Measurements from ENCODE around the gene CIAO3. TPM values are rescaled to one million over a fixed set of nuclear protein-coding genes. Genes with fewer than 3 reads are reported as not detected.

CIAO3 gene
- total and polyA plus RNA-seq, 10 of the 15 experiments (the other 5 are each of a cell fraction or from before 2014, with no cell fraction given): 1.4 to 37.5 (median 30.8) TPM

DNA sequence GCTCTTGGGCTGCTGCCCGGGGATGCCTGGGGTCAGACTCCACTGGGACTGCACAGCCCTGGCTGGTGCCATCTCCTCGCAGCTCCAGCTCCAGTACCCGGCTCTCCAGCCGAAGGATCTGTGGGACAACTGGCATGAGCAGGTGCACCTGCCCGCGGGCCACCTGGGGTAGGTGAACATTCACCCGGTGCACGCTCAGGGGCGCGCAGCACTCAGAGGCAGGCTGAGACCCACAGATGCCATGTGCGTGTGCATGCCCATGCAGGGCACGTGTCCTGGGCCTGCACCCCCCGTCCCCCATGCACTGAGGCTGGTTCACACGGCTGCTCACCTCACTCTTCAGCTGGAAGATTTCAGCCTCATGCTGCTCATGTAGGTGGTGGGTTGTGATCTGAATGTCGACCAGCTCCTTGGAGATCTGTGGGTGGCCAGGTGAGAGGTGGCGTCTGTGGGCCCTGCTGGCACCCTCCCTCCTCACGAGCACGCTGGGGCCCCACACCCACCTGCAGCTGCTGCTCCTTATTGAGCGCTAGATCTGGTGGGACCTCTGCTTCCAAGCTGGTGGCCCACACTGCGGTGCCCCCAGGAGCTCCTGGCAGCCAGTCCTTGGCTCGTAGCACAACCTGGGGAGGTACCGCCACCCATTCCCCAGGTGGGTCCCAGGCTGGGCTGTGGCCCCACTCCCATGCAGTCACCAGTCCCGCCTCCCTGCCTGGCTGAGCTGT is 15.2 kb downstream of the CIAO3 start:
- ChIA-PET SMC1A (ENCODE audit: uncharacterized antibody, unreplicated experiment) (interaction anchor here (1.7 kb wide), 2 partner anchors 11 to 13 kb away, joined by 3 to 5 read pairs; partner anchors contain the start of gene METRN), CTCF (interaction anchor here (1.7 kb wide), 1 partner anchor 13 kb away, joined by 5 read pairs; no protein-coding TSS in a partner anchor), RAD21 (ENCODE audit: unreplicated experiment) (interaction anchor here (2.3 kb wide), 1 partner anchor 14 kb away, joined by 6 read pairs; no protein-coding TSS in a partner anchor), POLR2A (interaction anchor here (6.3 kb wide), 1 partner anchor 12 kb away, joined by 60 read pairs; the partner anchor contains the start of gene CIAO3)
- Histone ChIP-seq H3K4me1 (ENCODE audit: control insufficient read depth, insufficient read depth, low read length) (peaks cover 13% of the 10 kb centered on the region), H3K9me3 (replicated peaks; ENCODE audit: control insufficient read depth, insufficient read depth, low read length) (no peaks in the 10 kb centered on the region), H2AFZ (ENCODE audit: control insufficient read depth, low read depth, low read length) (no peak overlapping the region), H3K9ac (ENCODE audit: control insufficient read depth, insufficient read depth, low read length) (no peak overlapping the region), H4K20me1 (ENCODE audit: control insufficient read depth, insufficient read depth) (no peaks in the 10 kb centered on the region), H3K27ac (ENCODE audit: control insufficient read depth, insufficient read depth) (no peak overlapping the region), H3K27me3 (replicated peaks in 1 of 2; ENCODE audit: control insufficient read depth in 2 of 2, insufficient read depth in 2 of 2, low read length in 1 of 2) (no peaks in the 10 kb centered on the region), H3K4me2 (ENCODE audit: control insufficient read depth, insufficient read depth) (peak overlapping the region; percentile 79; the same call in 1 of the 2 replicates), H3K4me3 (no peak overlapping the region), H3K79me2 (ENCODE audit: control insufficient read depth, insufficient read depth, low read length) (no peaks in the 10 kb centered on the region; the same call in none of the 2 replicates), H3K36me3 (ENCODE audit: control insufficient read depth in 2 of 2, insufficient read depth in 2 of 2, low read length in 1 of 2) (no peaks in the 10 kb centered on the region; a peak in 2 of 4 replicates)
- ATAC-seq (no peak), DNase-seq (ENCODE audit: low read depth, low spot score) (no peak), FAIRE-seq (no peak)
- TF ChIP-seq TAF1 (IDR thresholded peaks at IDR 0.05; ENCODE audit: borderline replicate concordance, low read depth, low read length) (no peak), RELA (IDR thresholded peaks at IDR 0.05; ENCODE audit: borderline replicate concordance, partially characterized antibody) (no peak), ZNF687 (IDR thresholded peaks at IDR 0.05) (no peak), MEF2B (IDR thresholded peaks at IDR 0.05; ENCODE audit: partially characterized antibody, poor library complexity, severe bottlenecking) (no peak), CHD1 (IDR thresholded peaks at IDR 0.05; ENCODE audit: low read depth, low read length) (no peak), MEF2A (IDR thresholded peaks at IDR 0.05; ENCODE audit: insufficient read depth, low read depth, low read length) (no peak), ZNF384 (IDR thresholded peaks at IDR 0.05; ENCODE audit: borderline replicate concordance, low read depth, low read length) (no peak), ZZZ3 (IDR thresholded peaks at IDR 0.05; ENCODE audit: control insufficient read depth, insufficient read length, low read depth) (no peak), BCL3 (IDR thresholded peaks at IDR 0.05; ENCODE audit: borderline replicate concordance, insufficient read depth, low read depth, low read length, poor library complexity, severe bottlenecking) (no peak), ETV6 (conservative IDR thresholded peaks at IDR 0.05 in 1 of 2, IDR thresholded peaks at IDR 0.05 in 1 of 2; ENCODE audit: borderline replicate concordance in 1 of 2, low read depth in 1 of 2) (no peak), RAD51 (IDR thresholded peaks at IDR 0.05) (no peak), SIX5 (IDR thresholded peaks at IDR 0.05; ENCODE audit: low read depth, low read length, severe bottlenecking) (no peak)
- TF ChIP-seq, protein P1, sequence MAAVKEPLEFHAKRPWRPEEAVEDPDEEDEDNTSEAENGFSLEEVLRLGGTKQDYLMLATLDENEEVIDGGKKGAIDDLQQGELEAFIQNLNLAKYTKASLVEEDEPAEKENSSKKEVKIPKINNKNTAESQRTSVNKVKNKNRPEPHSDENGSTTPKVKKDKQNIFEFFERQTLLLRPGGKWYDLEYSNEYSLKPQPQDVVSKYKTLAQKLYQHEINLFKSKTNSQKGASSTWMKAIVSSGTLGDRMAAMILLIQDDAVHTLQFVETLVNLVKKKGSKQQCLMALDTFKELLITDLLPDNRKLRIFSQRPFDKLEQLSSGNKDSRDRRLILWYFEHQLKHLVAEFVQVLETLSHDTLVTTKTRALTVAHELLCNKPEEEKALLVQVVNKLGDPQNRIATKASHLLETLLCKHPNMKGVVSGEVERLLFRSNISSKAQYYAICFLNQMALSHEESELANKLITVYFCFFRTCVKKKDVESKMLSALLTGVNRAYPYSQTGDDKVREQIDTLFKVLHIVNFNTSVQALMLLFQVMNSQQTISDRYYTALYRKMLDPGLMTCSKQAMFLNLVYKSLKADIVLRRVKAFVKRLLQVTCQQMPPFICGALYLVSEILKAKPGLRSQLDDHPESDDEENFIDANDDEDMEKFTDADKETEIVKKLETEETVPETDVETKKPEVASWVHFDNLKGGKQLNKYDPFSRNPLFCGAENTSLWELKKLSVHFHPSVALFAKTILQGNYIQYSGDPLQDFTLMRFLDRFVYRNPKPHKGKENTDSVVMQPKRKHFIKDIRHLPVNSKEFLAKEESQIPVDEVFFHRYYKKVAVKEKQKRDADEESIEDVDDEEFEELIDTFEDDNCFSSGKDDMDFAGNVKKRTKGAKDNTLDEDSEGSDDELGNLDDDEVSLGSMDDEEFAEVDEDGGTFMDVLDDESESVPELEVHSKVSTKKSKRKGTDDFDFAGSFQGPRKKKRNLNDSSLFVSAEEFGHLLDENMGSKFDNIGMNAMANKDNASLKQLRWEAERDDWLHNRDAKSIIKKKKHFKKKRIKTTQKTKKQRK (IDR thresholded peaks at IDR 0.05; ENCODE audit: low read depth, low read length): no peak
- BruUV-seq (replicated peaks): no TSS peak
- in situ Hi-C loops (cut with MboI) (no loop called here), intact Hi-C loops (cut with micrococcal nuclease; ENCODE audit: unreplicated experiment) (no loop called here)
- WGBS (ENCODE audit: insufficient coverage, insufficient replicate concordance, low lambda C conversion rate, missing lambda C conversion rate): 71% methylated on average over 23 of the region's 23 CpGs

All from GM12878 (cell line).